Osteoblast (primary cell): ENCODE data around the gene GALNT2. TPM values are rescaled to one million over a fixed set of nuclear protein-coding genes. Genes with fewer than 3 reads are reported as not detected.

ENCODE experiments used
- DNase-seq: peaks from one replicate; pipeline ENCODE4 v3.0.0; 2011; ENCODE audit warnings: low spot score, mixed read lengths; ENCODE audit not compliant: insufficient read length; ENCODE audit errors: missing footprints
- H2AFZ ChIP-seq: 2 replicates; pipeline ENCODE4 v1.6.0; 2011; ENCODE audit warnings: mild to moderate bottlenecking, low read length
- H3K27ac ChIP-seq: 2 replicates; pipeline ENCODE4 v1.5.1; 2011; ENCODE audit warnings: mild to moderate bottlenecking, low read depth, low read length, moderate library complexity
- H3K27me3 ChIP-seq: 2 replicates; pipeline ENCODE4 v1.6.0; 2012; ENCODE audit warnings: mild to moderate bottlenecking, control low read depth, inconsistent platforms, low read length, moderate library complexity; ENCODE audit not compliant: insufficient read depth
- H3K36me3 ChIP-seq: 2 replicates; pipeline ENCODE4 v1.5.1; 2011; ENCODE audit warnings: mild to moderate bottlenecking, low read length, control low read depth, moderate library complexity; ENCODE audit not compliant: insufficient read depth
- H3K4me1 ChIP-seq: 2 replicates; pipeline ENCODE4 v1.5.1; 2011; ENCODE audit warnings: mild to moderate bottlenecking, low read length, control low read depth, moderate library complexity; ENCODE audit not compliant: insufficient read depth
- H3K4me2 ChIP-seq: 2 replicates; pipeline ENCODE4 v1.6.0; 2011; ENCODE audit warnings: mild to moderate bottlenecking, low read length; ENCODE audit not compliant: insufficient read depth
- H3K4me3 ChIP-seq: fragments of 200-600 bp; sonication (generic); 3 replicates; pipeline ENCODE4 v1.5.1; 2012; ENCODE audit warnings: mild to moderate bottlenecking, low read length, inconsistent platforms; ENCODE audit not compliant: insufficient read depth
- H3K79me2 ChIP-seq: 2 replicates; pipeline ENCODE4 v1.6.0; 2012; ENCODE audit warnings: mild to moderate bottlenecking, low read length, control low read depth, inconsistent platforms; ENCODE audit not compliant: insufficient read depth
- H3K9me3 ChIP-seq: 2 replicates; pipeline ENCODE4 v1.5.1; 2011; ENCODE audit warnings: low read depth, low read length, control low read depth
- H4K20me1 ChIP-seq: 2 replicates; pipeline ENCODE4 v1.6.0; 2012; ENCODE audit warnings: mild to moderate bottlenecking, low read length, control low read depth; ENCODE audit not compliant: insufficient read depth
- total RNA-seq: library from RNA; depleted of rRNA; stranded (reverse); fragments of >200 nt; gene quantifications from 2 replicates; pipeline ENCODE4 v1.2.3, GENCODE V29; 2012
- TF ChIP-seq, protein P1 (sequence below): IDR thresholded peaks from 2 replicates; pipeline ENCODE4 v1.5.1; 2011; ENCODE audit warnings: mild to moderate bottlenecking, low read depth, low read length, moderate library complexity; ENCODE audit errors: extremely low read depth

Gene GALNT2
- total RNA-seq, 1 donor, result 83.2 TPM

DNA sequence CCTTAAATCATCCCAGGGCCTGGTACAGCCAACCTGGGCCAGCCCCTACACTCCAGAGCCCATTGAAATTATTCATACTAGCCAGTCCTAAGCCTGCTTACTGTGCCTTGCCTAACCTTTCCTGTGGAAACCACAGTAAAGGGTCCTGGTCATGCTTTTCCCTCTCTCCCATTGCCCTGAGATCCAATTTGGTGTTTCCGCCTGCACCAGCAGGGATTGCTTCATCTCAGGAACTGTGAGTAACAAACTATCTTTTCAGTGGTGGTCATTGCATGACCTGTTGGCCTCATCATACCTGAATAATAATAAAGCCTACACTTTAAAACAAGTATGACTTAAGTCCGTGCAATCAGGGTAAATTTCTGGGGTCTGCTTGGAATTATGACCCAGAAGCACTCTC lies 18.7 kb upstream of the GALNT2 start:
- H3K79me2 ChIP-seq, result no peaks in the 10 kb centered on the region
- peaks cover 7% of the 10 kb centered on the region for H3K27me3 ChIP-seq
- H3K9me3 ChIP-seq, result no peaks in the 10 kb centered on the region
- no peaks in the 10 kb centered on the region for H4K20me1 ChIP-seq
- H3K36me3 ChIP-seq, result no peaks in the 10 kb centered on the region
- DNase-seq, result no peak
- H3K4me2 ChIP-seq, result no peak overlapping the region
- TF ChIP-seq, protein P1, sequence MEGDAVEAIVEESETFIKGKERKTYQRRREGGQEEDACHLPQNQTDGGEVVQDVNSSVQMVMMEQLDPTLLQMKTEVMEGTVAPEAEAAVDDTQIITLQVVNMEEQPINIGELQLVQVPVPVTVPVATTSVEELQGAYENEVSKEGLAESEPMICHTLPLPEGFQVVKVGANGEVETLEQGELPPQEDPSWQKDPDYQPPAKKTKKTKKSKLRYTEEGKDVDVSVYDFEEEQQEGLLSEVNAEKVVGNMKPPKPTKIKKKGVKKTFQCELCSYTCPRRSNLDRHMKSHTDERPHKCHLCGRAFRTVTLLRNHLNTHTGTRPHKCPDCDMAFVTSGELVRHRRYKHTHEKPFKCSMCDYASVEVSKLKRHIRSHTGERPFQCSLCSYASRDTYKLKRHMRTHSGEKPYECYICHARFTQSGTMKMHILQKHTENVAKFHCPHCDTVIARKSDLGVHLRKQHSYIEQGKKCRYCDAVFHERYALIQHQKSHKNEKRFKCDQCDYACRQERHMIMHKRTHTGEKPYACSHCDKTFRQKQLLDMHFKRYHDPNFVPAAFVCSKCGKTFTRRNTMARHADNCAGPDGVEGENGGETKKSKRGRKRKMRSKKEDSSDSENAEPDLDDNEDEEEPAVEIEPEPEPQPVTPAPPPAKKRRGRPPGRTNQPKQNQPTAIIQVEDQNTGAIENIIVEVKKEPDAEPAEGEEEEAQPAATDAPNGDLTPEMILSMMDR, result no peak
- H2AFZ ChIP-seq, result no peak overlapping the region
- H3K4me3 ChIP-seq, result no peak overlapping the region
- no peaks in the 10 kb centered on the region for H3K4me1 ChIP-seq
- no peak overlapping the region for H3K27ac ChIP-seq

DNA sequence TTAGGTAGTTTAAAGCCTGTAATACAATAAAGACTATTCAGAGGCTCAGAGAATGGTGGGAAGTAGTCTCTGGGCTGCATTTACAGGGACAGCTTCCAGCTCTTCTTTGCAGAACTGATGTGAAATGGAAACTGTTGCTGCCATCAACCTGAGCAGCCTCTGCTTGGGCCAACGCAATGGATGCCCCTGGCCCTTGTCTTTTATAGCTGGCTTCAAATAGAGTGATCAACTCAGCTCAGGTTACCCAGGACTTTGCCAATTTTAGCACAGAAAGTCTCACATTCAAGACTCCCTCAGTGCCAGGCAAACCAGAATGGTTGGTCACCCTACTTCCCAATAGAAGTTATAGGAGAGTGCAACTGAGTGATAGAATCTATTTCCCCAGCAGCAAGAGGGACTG lies 18.1 kb upstream of the GALNT2 start:
- Histone ChIP-seq H2AFZ (no peak overlapping the region), H3K4me1 (no peaks in the 10 kb centered on the region)
- TF ChIP-seq, protein P1, result no peak

DNA sequence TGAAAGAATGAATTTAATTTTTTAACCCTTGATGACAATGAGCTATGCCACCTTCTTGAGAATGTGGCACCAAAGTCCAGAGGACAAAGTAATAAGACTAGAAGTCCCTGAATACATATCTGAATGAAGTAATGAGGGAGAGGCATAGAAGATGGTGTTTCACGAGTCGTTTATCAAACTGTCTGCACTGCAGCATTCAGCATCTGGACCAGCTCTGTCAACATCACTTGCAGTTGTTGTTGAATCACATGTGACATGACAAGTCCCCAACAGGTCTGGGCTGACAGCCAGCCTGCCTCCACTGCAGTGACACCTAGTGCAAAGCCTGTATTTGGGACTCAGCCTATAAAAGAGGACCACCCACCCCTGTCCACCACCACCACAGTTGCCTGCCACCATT lies 17.3 kb upstream of the GALNT2 start:
- Histone ChIP-seq H2AFZ (no peak overlapping the region), H3K4me2 (no peak overlapping the region), H3K27me3 (peaks cover 7% of the 10 kb centered on the region), H3K4me1 (no peaks in the 10 kb centered on the region), H3K9me3 (no peaks in the 10 kb centered on the region), H3K27ac (no peak overlapping the region), H4K20me1 (no peaks in the 10 kb centered on the region), H3K36me3 (no peaks in the 10 kb centered on the region), H3K79me2 (no peaks in the 10 kb centered on the region), H3K4me3 (no peak overlapping the region)
- TF ChIP-seq, protein P1, result no peak
- no peak for DNase-seq

More for the DNA sequence above, 18.1 kb upstream of the GALNT2 start:
- Histone ChIP-seq H3K36me3 (no peaks in the 10 kb centered on the region), H3K79me2 (no peaks in the 10 kb centered on the region), H3K27me3 (peaks cover 7% of the 10 kb centered on the region), H4K20me1 (no peaks in the 10 kb centered on the region), H3K9me3 (no peaks in the 10 kb centered on the region), H3K27ac (no peak overlapping the region), H3K4me3 (no peak overlapping the region), H3K4me2 (no peak overlapping the region)
- no peak for DNase-seq

DNA sequence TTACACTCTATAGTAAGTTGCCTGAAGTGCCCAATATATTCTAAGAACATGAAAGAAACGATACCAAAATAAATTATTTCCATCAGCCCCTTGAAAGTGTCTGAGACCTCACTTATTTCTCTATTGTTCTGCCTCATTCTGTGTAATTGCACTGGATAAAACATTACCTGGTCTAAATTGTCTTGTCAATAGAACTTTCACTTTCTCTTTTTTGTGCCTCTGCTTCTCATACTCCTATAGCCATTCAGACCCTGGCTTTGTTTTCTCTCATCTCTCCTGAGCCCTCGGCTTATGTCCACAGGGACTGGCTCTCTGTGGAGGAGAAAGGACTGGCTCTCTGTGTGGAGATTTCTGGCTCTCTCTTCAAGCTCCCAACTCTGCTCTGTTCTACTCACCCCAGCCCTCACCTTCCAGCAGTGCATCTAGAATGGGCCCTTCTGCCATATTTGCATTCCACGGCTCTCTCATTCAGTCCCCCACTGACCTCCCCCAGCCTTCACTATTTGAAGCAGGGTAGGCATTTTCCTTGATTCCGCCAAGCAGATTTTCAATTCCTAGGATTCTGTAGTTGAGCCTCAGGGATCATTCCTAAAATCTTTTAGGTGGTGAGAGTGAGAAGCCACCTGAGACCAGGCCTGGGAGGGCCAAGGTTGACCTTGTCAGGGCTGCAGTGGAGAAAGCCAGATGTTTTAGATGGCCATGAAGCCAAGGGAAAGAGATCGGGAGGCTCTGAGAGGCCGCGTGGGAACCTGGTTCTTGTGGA lies 15.9 kb upstream of the GALNT2 start:
- Histone ChIP-seq H3K9me3 (no peaks in the 10 kb centered on the region), H3K79me2 (no peaks in the 10 kb centered on the region), H3K4me2 (no peak overlapping the region)

More for the DNA sequence above, 15.9 kb upstream of the GALNT2 start:
- Histone ChIP-seq H3K4me3 (no peak overlapping the region), H3K4me1 (no peaks in the 10 kb centered on the region), H4K20me1 (no peaks in the 10 kb centered on the region), H3K27ac (no peak overlapping the region), H3K36me3 (no peaks in the 10 kb centered on the region), H3K27me3 (peaks cover 7% of the 10 kb centered on the region), H2AFZ (no peak overlapping the region)
- no peak for DNase-seq
- TF ChIP-seq, protein P1, result no peak
